Transverse colon (tissue), 4 donors: ENCODE results near the gene PRICKLE2.

Experiments
- CTCF ChIP-seq, 5 experiments: fragments of 200-600 bp in 3 of 5; fragments of 450-650 bp in 2 of 5; sonication (generic) in 3 of 5; IDR thresholded peaks; 1 replicate in 2 of 5; 2 replicates in 3 of 5; pipeline ENCODE4 v1.5.1; 2016 to 2017; ENCODE audit warnings: antibody characterized with exemption in 5 of 5, inconsistent platforms in 3 of 5, mild to moderate bottlenecking in 2 of 5, moderate library complexity in 1 of 5
- EP300 ChIP-seq: sonication (generic); formaldehyde crosslinking; IDR thresholded peaks from one replicate; pipeline ENCODE4 v1.6.1; 2017; ENCODE audit warnings: antibody characterized with exemption, low read depth
- POLR2A ChIP-seq: fragments of 450-650 bp; IDR thresholded peaks from one replicate; pipeline ENCODE4 v1.6.1; 2016; ENCODE audit warnings: antibody characterized with exemption, mild to moderate bottlenecking, moderate library complexity
- POLR2AphosphoS5 ChIP-seq, 3 donors: sonication (generic); formaldehyde crosslinking; IDR thresholded peaks; one replicate each; pipeline ENCODE4 v1.6.1; 2016; ENCODE audit warnings: antibody characterized with exemption in 3 of 3

- no peak for TF ChIP-seq CTCF (IDR thresholded peaks at IDR 0.05)
- TF ChIP-seq POLR2A: no peak
- TF ChIP-seq POLR2AphosphoS5 (IDR thresholded peaks at IDR 0.05): no peak
- no peak for TF ChIP-seq EP300
These were observed 79.8 kb downstream of the PRICKLE2 start for GRCh38 chr3:64145438-64145837.
